OCI-M1 (cell line): ENCODE data around the gene EMX1.

Experiments used
- DNase-seq: peaks from one replicate; lab custom pipeline; 2025; lab: John Stamatoyannopoulos, UW

The EMX1 gene

GRCh38 chr2:72917138-72917876 lies at the start of gene EMX1:
EMX1 (plus strand) TSS chr2:72917519; CDS start chr2:72917853, 334 bp downstream.
- DNase-seq: no peak

GRCh38 chr2:72871060-72871459 lies 46.3 kb upstream of the EMX1 start:
- DNase-seq: no peak

DNA sequence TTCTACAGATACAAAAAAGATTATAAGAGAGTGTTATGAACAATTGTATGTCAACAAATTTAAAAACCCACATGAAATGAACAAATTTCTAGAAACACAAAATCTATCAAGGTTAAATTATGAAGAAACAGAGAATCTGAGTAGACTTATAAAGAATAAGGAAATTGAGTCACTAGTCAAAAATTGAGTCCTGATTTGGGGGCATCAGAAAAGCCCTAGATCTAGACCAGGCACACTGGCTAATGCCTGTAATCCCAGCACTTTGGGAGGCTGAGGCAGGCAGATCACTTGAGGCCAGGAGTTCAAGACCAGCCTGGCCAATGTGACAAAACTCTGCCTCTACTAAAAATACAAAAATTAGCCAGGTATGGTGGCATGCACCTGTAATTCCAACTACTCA lies 45.4 kb upstream of the EMX1 start:
- no peak for DNase-seq

GRCh38 chr2:72883356-72883962 lies 33.9 kb upstream of the EMX1 start:
- DNase-seq: peak; percentile 42

GRCh38 chr2:72886505-72887031 lies 30.8 kb upstream of the EMX1 start:
- no peak for DNase-seq

GRCh38 chr2:72887032-72887739 lies 30.1 kb upstream of the EMX1 start, which contains the start of gene SPR:
SPR (plus strand) TSS chr2:72887408; CDS start chr2:72887433, 25 bp downstream.
- DNase-seq: peak; percentile 67

DNA sequence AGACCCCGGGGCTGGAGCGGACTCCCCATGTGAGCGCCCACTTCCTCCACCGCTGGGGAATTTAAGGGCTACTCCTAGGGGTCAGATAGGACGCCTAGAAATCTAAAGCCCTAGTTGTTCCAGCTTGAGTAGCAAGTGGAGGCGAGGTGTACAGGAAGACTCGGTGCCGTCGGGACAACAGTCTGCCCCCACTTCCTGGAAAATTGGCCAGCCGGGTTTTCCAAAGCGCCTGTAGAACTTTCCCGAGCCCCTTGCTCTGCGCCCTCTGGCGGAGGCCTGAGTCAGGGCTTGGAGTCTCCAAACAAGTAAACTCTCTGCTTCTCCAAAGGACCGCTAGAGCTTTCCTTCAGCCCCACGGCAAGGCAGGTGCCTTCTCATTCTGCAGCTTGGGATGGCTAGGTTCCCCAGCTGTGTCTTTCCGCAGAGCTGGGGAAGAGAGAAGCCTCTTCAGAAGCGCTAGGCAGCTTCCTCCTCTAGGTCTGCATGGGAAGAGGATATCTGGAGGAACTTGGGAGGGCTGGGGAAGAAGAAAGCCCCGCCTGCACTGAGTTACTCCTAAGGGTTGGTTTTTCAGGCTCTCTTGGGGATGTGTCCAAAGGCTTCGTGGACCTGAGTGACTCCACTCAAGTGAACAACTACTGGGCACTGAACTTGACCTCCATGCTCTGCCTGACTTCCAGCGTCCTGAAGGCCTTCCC lies 29.4 kb upstream of the EMX1 start:
- peak; percentile 83 for DNase-seq

- no peak for DNase-seq
These were observed 28.7 kb upstream of the EMX1 start for GRCh38 chr2:72888438-72889202.

DNA sequence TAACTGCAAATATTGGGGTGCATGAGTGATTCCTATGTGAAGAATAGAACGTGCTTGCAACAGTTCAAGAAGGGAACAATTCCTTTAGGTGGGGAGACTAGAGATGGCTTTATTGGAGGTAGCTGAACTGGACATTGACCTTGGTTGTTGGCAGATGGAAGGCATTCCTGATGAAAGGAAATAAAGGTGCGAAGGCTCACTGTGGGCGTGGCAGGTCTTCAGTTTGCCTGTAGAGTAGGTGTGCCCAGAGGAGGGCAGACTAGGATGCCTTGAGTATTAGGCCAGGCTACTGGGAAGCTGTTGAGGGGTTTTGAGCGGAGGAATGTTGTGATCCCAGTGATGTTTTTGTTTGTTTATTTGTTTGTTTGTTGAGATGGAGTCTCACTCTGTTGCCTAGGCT lies 27.3 kb upstream of the EMX1 start:
- no peak for DNase-seq

- no peak for DNase-seq
These were observed 26.1 kb upstream of the EMX1 start for GRCh38 chr2:72891091-72891818.

- peak; percentile 49 for DNase-seq
These were observed 24.7 kb upstream of the EMX1 start for GRCh38 chr2:72892506-72893173.

DNA sequence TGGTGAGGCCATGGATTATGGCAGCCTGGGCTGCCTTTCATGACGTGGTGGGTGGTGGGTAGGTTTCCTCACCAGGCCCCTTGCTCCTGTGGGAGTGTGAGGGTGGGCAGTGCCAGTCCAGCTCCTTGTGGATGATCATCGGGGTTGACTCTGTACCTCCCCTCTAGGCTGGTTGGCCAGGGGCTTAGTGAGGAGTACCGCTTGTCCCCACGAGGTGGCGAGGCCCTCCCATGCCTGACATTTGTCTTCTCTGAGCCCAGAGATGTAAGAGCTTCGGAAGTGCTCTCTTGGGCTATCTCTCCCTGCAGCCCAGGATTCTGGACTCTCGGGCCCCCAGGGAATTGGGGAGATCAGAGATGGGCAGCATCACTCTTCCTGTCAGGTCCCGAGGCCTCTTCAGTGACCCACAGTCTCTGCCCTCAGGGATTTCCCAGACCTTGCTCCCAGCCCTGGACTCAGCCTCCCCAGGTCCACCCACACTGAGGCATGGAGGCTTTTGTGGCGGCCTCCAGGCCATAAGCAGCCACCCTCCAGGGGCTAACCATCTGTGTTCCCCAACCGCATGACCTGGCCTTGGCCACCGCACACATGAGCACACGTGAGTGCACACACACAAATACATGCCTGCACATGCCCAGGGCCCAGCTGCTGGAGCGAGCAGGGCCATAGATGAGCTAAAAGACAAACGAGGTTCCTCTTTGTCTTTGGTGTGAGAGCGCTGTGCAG lies 23.6 kb upstream of the EMX1 start:
- peak; percentile 55 for DNase-seq

GRCh38 chr2:72894514-72894913 lies 22.8 kb upstream of the EMX1 start:
- no peak for DNase-seq

DNA sequence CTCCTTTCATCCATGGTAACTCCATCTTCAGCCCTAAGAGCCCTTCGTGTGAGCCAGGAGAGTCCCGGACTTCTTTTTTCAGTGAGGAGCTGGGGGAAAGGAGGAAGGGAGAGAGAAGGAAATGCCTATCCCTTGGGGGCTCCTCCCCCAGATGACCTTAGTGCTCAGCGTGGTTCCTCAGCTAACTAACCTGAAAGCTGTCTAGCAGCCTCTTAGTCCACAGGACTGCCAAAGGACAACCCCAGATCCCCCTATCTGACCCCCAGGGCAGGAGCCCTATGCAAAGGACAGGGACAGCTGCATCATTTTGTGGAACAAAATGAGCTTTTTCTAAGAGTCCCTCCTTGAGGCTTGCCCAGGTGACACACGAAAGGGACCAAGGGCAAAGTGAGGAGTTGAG lies 22.2 kb upstream of the EMX1 start:
- no peak for DNase-seq

DNA sequence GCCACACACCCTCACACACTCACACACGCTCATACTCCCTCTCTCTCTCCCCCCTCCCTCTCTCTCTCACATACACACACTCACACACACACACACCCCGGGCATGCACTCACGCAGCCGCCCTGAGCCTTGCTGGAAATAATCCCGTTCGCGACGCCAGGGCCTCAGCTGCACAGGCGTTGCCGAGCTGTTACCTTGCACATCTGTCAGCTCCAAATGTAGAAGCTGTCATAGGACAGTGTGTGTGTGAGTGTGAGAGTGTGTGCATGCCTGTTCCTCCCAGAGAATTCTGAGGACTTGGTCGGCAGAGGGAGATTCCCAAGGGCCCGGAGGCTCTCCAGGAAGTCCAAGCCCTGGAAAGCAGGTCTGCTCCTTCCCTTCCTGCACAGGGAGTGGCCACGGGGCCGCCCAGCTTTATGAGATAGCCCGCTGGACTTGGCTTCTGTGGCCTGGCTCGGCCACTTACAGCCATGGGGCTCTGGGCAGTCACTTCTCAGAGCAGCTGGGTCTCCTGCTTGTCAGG lies 21.5 kb upstream of the EMX1 start:
- no peak for DNase-seq

DNA sequence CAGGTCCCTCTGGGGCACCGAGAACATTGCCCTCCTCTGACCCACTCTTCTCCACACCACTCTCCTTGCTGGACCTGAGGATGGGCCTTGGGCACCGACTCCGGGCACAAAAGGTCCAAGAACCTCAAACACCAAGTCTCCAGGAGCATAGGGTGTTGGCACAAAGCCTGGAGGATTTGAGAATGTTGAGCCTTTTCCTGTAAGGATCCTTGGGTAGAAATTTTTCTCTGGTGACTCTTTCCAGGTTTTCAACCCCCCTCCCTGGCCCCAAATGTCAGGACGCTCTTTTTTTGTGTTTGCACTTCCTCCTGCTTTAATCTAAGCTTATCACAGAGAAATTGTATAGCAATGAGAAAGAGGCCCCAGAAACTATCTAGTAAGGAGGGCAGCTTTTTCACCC lies 20.9 kb upstream of the EMX1 start:
- DNase-seq: no peak

DNA sequence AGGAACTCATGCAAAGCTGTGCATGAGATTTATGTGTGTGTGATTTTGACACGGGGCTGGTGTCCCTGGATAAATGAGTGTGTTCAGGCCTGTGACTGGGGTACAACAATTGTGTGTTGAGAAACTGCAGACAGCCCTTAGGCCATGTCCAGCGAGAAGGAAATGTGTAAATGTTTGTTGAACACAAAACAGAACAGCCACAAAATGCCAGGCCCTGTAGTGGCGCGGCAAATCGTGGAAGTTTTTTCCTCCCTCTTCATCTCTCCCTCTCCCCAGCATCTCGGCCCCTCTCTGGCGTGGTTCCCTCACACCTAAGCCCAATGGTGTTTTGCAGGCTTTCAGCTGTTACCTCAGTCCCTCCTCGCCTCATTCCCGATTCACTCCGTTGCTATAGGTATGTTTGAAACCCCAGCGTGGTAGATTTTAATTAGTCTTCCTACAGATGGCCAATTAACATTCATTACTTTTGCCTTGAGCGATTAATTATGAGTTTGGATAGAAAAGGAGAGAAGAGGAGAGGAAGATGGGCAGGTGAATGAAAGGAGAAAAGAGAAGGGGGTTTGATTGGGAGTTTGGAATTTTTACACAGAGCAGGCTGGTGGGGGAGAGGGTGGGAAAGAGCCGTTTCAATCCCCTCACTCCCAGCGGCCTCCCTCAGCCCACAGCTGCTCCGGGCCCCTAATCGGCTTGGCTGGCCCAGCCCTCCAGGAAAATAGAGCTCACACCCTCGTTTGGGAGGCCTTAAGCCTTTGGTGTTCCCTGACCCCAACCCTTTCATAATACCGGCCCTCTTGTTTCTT lies 19.3 kb upstream of the EMX1 start:
- DNase-seq: no peak

DNA sequence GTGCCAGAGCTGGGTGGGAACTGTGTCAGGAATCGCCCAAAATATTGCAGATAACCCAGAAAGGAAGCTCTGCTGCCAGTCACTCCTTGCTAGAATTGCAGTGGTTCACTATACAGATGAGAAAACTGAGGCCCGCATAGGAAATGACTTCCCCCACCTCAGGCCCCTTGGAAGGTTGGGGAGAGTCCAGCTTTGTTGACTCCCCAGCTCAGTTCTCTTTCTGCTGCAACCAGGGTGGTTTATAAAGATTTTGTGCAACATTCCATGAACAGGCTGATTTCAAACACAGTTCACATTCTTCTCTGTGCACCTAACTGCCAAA lies 18.8 kb upstream of the EMX1 start:
- no peak for DNase-seq
